A673 (cell line): ENCODE results near the gene PLTP. TPM values are rescaled to one million over a fixed set of nuclear protein-coding genes. Genes with fewer than 3 reads are reported as not detected.

ENCODE experiments used
- BruUV-seq: library from RNA; stranded (reverse); fragments of 400-500 nt; replicated peaks from 2 replicates; lab custom pipeline; 2021; lab: Mats Ljungman, UMichigan
- CTCF ChIA-PET: fragments of 300-600 bp; sonication (Branson Sonifier 250); formaldehyde crosslinking; loops from one replicate; lab custom pipeline; 2022; ENCODE audit warnings: antibody characterized with exemption; lab: Charles Lee
- POLR2A ChIA-PET: fragments of 300-600 bp; sonication (Branson Sonifier 250); formaldehyde crosslinking; loops from one replicate; lab custom pipeline; 2022; ENCODE audit warnings: antibody characterized with exemption; ENCODE audit not compliant: low non-redundant PET; lab: Charles Lee
- DNase-seq: peaks from one replicate; pipeline ENCODE4 v3.0.0-alpha.2; 2015; ENCODE audit warnings: low spot score
- H3K27ac ChIP-seq: fragments of 200-600 bp; sonication (generic); 2 replicates; pipeline ENCODE4 v1.5.1; 2016; ENCODE audit warnings: mixed run types, low read depth, mild to moderate bottlenecking, mixed read lengths, antibody characterized with exemption, low read length; ENCODE audit not compliant: poor library complexity, severe bottlenecking
- H3K27me3 ChIP-seq: fragments of 200-600 bp; sonication (generic); replicated peaks from 2 replicates; pipeline ENCODE4 v1.6.1; 2017; ENCODE audit warnings: mixed run types, low read depth, mild to moderate bottlenecking, mixed read lengths, antibody characterized with exemption, low read length; ENCODE audit not compliant: insufficient read depth, poor library complexity
- H3K36me3 ChIP-seq: fragments of 200-600 bp; sonication (generic); 2 replicates; pipeline ENCODE4 v1.6.1; 2016; ENCODE audit warnings: mixed run types, mild to moderate bottlenecking, mixed read lengths, antibody characterized with exemption, low read length; ENCODE audit not compliant: insufficient read depth, poor library complexity, severe bottlenecking
- H3K4me1 ChIP-seq: fragments of 200-600 bp; sonication (generic); 2 replicates; pipeline ENCODE4 v1.6.1; 2017; ENCODE audit warnings: mixed run types, mild to moderate bottlenecking, mixed read lengths, antibody characterized with exemption, low read length; ENCODE audit not compliant: insufficient read depth, poor library complexity, severe bottlenecking
- H3K4me3 ChIP-seq: fragments of 200-600 bp; sonication (generic); 2 replicates; pipeline ENCODE4 v1.5.1; 2016; ENCODE audit warnings: low read depth, mixed run types, mild to moderate bottlenecking, mixed read lengths, low read length; ENCODE audit not compliant: poor library complexity, severe bottlenecking
- H3K9me3 ChIP-seq: fragments of 200-600 bp; sonication (generic); 2 replicates; pipeline ENCODE4 v1.6.1; 2016; ENCODE audit warnings: mixed run types, low read depth, mild to moderate bottlenecking, mixed read lengths, antibody characterized with exemption, low read length; ENCODE audit not compliant: poor library complexity, severe bottlenecking
- CTCF ChIP-seq: fragments of 300-800, 200-600 bp; sonication (generic); conservative IDR thresholded peaks from 2 replicates; pipeline ENCODE4 v1.5.1; 2017; ENCODE audit warnings: low read depth, mild to moderate bottlenecking, antibody characterized with exemption, low read length, moderate library complexity, mixed read lengths
- EZH2 ChIP-seq: fragments of 200-600 bp; sonication (generic); IDR thresholded peaks from 2 replicates; pipeline ENCODE4 v1.6.1; 2017; ENCODE audit warnings: borderline replicate concordance, low read depth, mild to moderate bottlenecking, mixed read lengths, antibody characterized with exemption, low read length; ENCODE audit not compliant: poor library complexity, severe bottlenecking
- intact Hi-C: fragments of 100-400 bp; cut with micrococcal nuclease; formaldehyde crosslinking; loops from one replicate; pipeline ENCODE4 v1.10.0; 2022; ENCODE audit not compliant: unreplicated experiment
- total RNA-seq: library from RNA; stranded (reverse); gene quantifications from 2 replicates; pipeline ENCODE4 v1.2.3, GENCODE V29; 2021

PLTP gene
- total RNA-seq, 1 experiment from 2014 or later, result 58.3 TPM

- CTCF ChIA-PET, result no interaction called here
- BruUV-seq, result no TSS peak
Observed at GRCh38 chr20:45893831-45894230, 18.1 kb downstream of the PLTP start.

GRCh38 chr20:45892828-45893500, 19.0 kb downstream of the PLTP start:
- no peak for TF ChIP-seq CTCF
- no peak for TF ChIP-seq EZH2
- Histone ChIP-seq H3K27me3 (no peaks in the 10 kb centered on the region), H3K36me3 (peaks cover 14% of the 10 kb centered on the region), H3K9me3 (no peaks in the 10 kb centered on the region), H3K4me3 (no peak overlapping the region), H3K4me1 (peaks cover 8% of the 10 kb centered on the region), H3K27ac (no peak overlapping the region)
- DNase-seq, result no peak
- POLR2A ChIA-PET, result no interaction called here
- intact Hi-C loops, result loop anchor here (10.0 kb wide), 1 partner anchor 72 kb away; no protein-coding TSS in a partner anchor
- TSS peak; percentile 32 for BruUV-seq
- CTCF ChIA-PET, result no interaction called here

More at GRCh38 chr20:45893831-45894230, 18.1 kb downstream of the PLTP start:
- TF ChIP-seq EZH2, result no peak
- TF ChIP-seq CTCF, result no peak
- Histone ChIP-seq H3K9me3 (no peaks in the 10 kb centered on the region), H3K36me3 (peaks cover 21% of the 10 kb centered on the region), H3K27me3 (no peaks in the 10 kb centered on the region), H3K4me3 (no peak overlapping the region), H3K4me1 (peaks cover 8% of the 10 kb centered on the region), H3K27ac (no peak overlapping the region)
- peak; percentile 36 for DNase-seq
- POLR2A ChIA-PET, result no interaction called here
- intact Hi-C loops, result loop anchor here (10.0 kb wide), 1 partner anchor 71 kb away; no protein-coding TSS in a partner anchor

GRCh38 chr20:45892049-45892825, 19.7 kb downstream of the PLTP start:
- Histone ChIP-seq H3K4me1 (peaks cover 8% of the 10 kb centered on the region), H3K36me3 (peaks cover 7% of the 10 kb centered on the region), H3K27ac (peak overlapping the region; percentile 69), H3K4me3 (peak overlapping the region; percentile 71), H3K9me3 (no peaks in the 10 kb centered on the region), H3K27me3 (no peaks in the 10 kb centered on the region)
- peak; percentile 34 for DNase-seq
- TF ChIP-seq CTCF, result no peak
- BruUV-seq, result no TSS peak
- ChIA-PET POLR2A (no interaction called here), CTCF (interaction anchor here (0.5 kb wide), 1 partner anchor 131 kb away, joined by 3 read pairs; no protein-coding TSS in a partner anchor)
- intact Hi-C loops, result loop anchor here (10.0 kb wide), 1 partner anchor 73 kb away; no protein-coding TSS in a partner anchor
